Lower leg skin (tissue), 3 donors: ENCODE data around the gene TMEM129.

ENCODE experiments used
- POLR2A ChIP-seq, 2 donors: fragments of 450-650 bp; IDR thresholded peaks; one replicate each; pipeline ENCODE4 v1.6.1; 2016 to 2017; ENCODE audit warnings: antibody characterized with exemption in 2 of 2, mild to moderate bottlenecking in 1 of 2, moderate library complexity in 1 of 2
- TF ChIP-seq, protein P1 (sequence below), 3 donors: fragments of 450-650 bp; IDR thresholded peaks; one replicate each; pipeline ENCODE4 v1.5.1; 2016; ENCODE audit warnings: antibody characterized with exemption in 3 of 3, mild to moderate bottlenecking in 3 of 3, moderate library complexity in 2 of 3

GRCh38 chr4:1770245-1770644, 49.1 kb upstream of the TMEM129 start:
- TF ChIP-seq, protein P1, sequence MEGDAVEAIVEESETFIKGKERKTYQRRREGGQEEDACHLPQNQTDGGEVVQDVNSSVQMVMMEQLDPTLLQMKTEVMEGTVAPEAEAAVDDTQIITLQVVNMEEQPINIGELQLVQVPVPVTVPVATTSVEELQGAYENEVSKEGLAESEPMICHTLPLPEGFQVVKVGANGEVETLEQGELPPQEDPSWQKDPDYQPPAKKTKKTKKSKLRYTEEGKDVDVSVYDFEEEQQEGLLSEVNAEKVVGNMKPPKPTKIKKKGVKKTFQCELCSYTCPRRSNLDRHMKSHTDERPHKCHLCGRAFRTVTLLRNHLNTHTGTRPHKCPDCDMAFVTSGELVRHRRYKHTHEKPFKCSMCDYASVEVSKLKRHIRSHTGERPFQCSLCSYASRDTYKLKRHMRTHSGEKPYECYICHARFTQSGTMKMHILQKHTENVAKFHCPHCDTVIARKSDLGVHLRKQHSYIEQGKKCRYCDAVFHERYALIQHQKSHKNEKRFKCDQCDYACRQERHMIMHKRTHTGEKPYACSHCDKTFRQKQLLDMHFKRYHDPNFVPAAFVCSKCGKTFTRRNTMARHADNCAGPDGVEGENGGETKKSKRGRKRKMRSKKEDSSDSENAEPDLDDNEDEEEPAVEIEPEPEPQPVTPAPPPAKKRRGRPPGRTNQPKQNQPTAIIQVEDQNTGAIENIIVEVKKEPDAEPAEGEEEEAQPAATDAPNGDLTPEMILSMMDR (IDR thresholded peaks at IDR 0.05): no peak
- TF ChIP-seq POLR2A (IDR thresholded peaks at IDR 0.05): no peak
